GM23338 (cell line): Measurements from ENCODE around the gene NCAN. TPM values are rescaled to one million over a fixed set of nuclear protein-coding genes. Genes with fewer than 3 reads are reported as not detected.

Experiments
- ATAC-seq: fragments of 200-7000 bp; cut with Tn5 transposase; 3 replicates; pipeline ENCODE4 v1.9.1; 2020
- DNase-seq: peaks from one replicate; pipeline ENCODE4 v3.0.0-alpha.2; 2015; ENCODE audit warnings: low spot score
- H2AFZ ChIP-seq: fragments of 200-600 bp; sonication (generic); 2 replicates; pipeline ENCODE4 v1.8.0; 2016; ENCODE audit warnings: antibody characterized with exemption, mild to moderate bottlenecking, moderate library complexity
- H3F3A ChIP-seq: fragments of 200-600 bp; sonication (generic); replicated peaks from 2 replicates; pipeline ENCODE4 v1.8.0; 2017; ENCODE audit warnings: antibody characterized with exemption, mixed run types, low read depth
- H3K27ac ChIP-seq: fragments of 200-600 bp; sonication (generic); 2 replicates; pipeline ENCODE4 v1.6.1; 2016; ENCODE audit warnings: low read depth
- H3K27me3 ChIP-seq: fragments of 200-600 bp; sonication (generic); 2 replicates; pipeline ENCODE4 v1.8.0; 2016; ENCODE audit warnings: mild to moderate bottlenecking, mixed run types, moderate library complexity; ENCODE audit not compliant: insufficient read depth
- H3K36me3 ChIP-seq: fragments of 200-600 bp; sonication (generic); 2 replicates; pipeline ENCODE4 v1.8.0; 2016; ENCODE audit warnings: mild to moderate bottlenecking; ENCODE audit not compliant: insufficient read depth
- H3K4me1 ChIP-seq: fragments of 200-600 bp; sonication (generic); 2 replicates; pipeline ENCODE4 v1.8.0; 2016; ENCODE audit warnings: mild to moderate bottlenecking, moderate library complexity; ENCODE audit not compliant: insufficient read depth
- H3K4me2 ChIP-seq: fragments of 200-600 bp; sonication (generic); 2 replicates; pipeline ENCODE4 v1.7.1; 2017; ENCODE audit warnings: mixed run types
- H3K4me3 ChIP-seq: fragments of 200-600 bp; sonication (generic); 2 replicates; pipeline ENCODE4 v1.6.1; 2016; ENCODE audit warnings: mixed run types
- H3K79me2 ChIP-seq: fragments of 200-600 bp; sonication (generic); replicated peaks from 2 replicates; pipeline ENCODE4 v1.8.0; 2017; ENCODE audit warnings: mild to moderate bottlenecking; ENCODE audit not compliant: insufficient read depth
- H3K9me2 ChIP-seq: fragments of 200-600 bp; sonication (generic); 2 replicates; pipeline ENCODE4 v1.8.0; 2017; ENCODE audit not compliant: insufficient read depth
- H4K20me1 ChIP-seq: fragments of 200-600 bp; sonication (generic); replicated peaks from 2 replicates; pipeline ENCODE4 v1.8.0; 2017; ENCODE audit warnings: mild to moderate bottlenecking; ENCODE audit not compliant: insufficient read depth
- H3K27ac Mint-ChIP-seq: 2 replicates; pipeline ENCODE4 v1.8.0; 2020; ENCODE audit warnings: inconsistent platforms, mild to moderate bottlenecking, moderate library complexity, mixed read lengths
- H3K27me3 Mint-ChIP-seq: 3 replicates; pipeline ENCODE4 v1.8.0; 2022; ENCODE audit warnings: low read depth, mild to moderate bottlenecking, moderate library complexity, mixed read lengths, inconsistent platforms; ENCODE audit not compliant: insufficient read depth, poor library complexity
- H3K36me3 Mint-ChIP-seq: 3 replicates; pipeline ENCODE4 v1.8.0; 2021; ENCODE audit warnings: low read depth, mild to moderate bottlenecking, inconsistent platforms, moderate library complexity, mixed read lengths
- H3K4me1 Mint-ChIP-seq: 3 replicates; pipeline ENCODE4 v1.8.0; 2020; ENCODE audit warnings: mild to moderate bottlenecking, inconsistent platforms, mixed read lengths
- H3K4me3 Mint-ChIP-seq: 3 replicates; pipeline ENCODE4 v1.8.0; 2021; ENCODE audit warnings: moderate library complexity, mild to moderate bottlenecking, inconsistent platforms, mixed read lengths
- H3K9me3 Mint-ChIP-seq: 3 replicates; pipeline ENCODE4 v1.8.0; 2020; ENCODE audit warnings: moderate library complexity, mild to moderate bottlenecking, inconsistent platforms, mixed read lengths
- CREB1 ChIP-seq: fragments of 250-450 bp; sonication (Bioruptor Pico); IDR thresholded peaks from 2 replicates; pipeline ENCODE4 v1.5.0; 2020; ENCODE audit warnings: low read depth, mild to moderate bottlenecking, moderate library complexity
- ETS1 ChIP-seq: IDR thresholded peaks from 2 replicates; pipeline ENCODE4 v1.6.1; 2016; ENCODE audit warnings: antibody characterized with exemption
- EZH2phosphoT487 ChIP-seq: fragments of 200-600 bp; sonication (generic); IDR thresholded peaks from one replicate; pipeline ENCODE4 v1.8.1; 2018; ENCODE audit warnings: antibody characterized with exemption; ENCODE audit not compliant: unreplicated experiment
- NANOG ChIP-seq: IDR thresholded peaks from 2 replicates; pipeline ENCODE4 v1.6.1; 2016; ENCODE audit warnings: antibody characterized with exemption, borderline replicate concordance
- POLR2AphosphoS5 ChIP-seq: IDR thresholded peaks from 2 replicates; pipeline ENCODE4 v1.6.1; 2016; ENCODE audit warnings: antibody characterized with exemption, low read depth
- REST ChIP-seq: IDR thresholded peaks from one replicate; pipeline ENCODE4 v1.6.1; 2018; ENCODE audit warnings: antibody characterized with exemption; ENCODE audit not compliant: unreplicated experiment
- STAT1 ChIP-seq: IDR thresholded peaks from one replicate; pipeline ENCODE4 v1.6.1; 2016; ENCODE audit warnings: antibody characterized with exemption; ENCODE audit not compliant: unreplicated experiment
- ZNF114 ChIP-seq: fragments of 250-450 bp; sonication (Bioruptor Pico); IDR thresholded peaks from 2 replicates; pipeline ENCODE4 v1.5.0; 2020; ENCODE audit warnings: mild to moderate bottlenecking, moderate library complexity
- ZNF331 ChIP-seq: fragments of 250-450 bp; sonication (Bioruptor Pico); IDR thresholded peaks from 2 replicates; pipeline ENCODE4 v1.5.0; 2020; ENCODE audit warnings: low read depth, mild to moderate bottlenecking, moderate library complexity
- ZNF462 ChIP-seq: fragments of 250-450 bp; sonication (Bioruptor Pico); IDR thresholded peaks from 2 replicates; pipeline ENCODE4 v1.5.0; 2020; ENCODE audit warnings: mild to moderate bottlenecking, moderate library complexity
- polyA plus RNA-seq: library from polyadenylated mRNA; unstranded; fragments of >200 nt; fragmentation: Nextera tagmentation; extraction: Ambion mirVana; gene quantifications from 2 replicates; pipeline ENCODE4 v1.2.1, GENCODE V29; 2016
- total RNA-seq: library from RNA; depleted of rRNA; stranded (reverse); fragments of >200 nt; shearing (Covaris generic); gene quantifications from 2 replicates; pipeline ENCODE4 v1.2.3, GENCODE V29; 2014

NCAN gene
- total and polyA plus RNA-seq, 2 experiments from 2014 or later, result 1.8 to 9.4 TPM

- Histone ChIP-seq H3K4me1 (peaks cover 5% of the 10 kb centered on the region; the same call in 1 of the 2 replicates), H3K4me3 (no peak overlapping the region), H3K4me2 (no peak overlapping the region), H3K9me2 (no peaks in the 10 kb centered on the region), H3K36me3 (no peaks in the 10 kb centered on the region), H3K27ac (no peak overlapping the region), H3K27me3 (peaks cover 15% of the 10 kb centered on the region), H3F3A (peaks cover 12% of the 10 kb centered on the region), H2AFZ (no peak overlapping the region), H3K79me2 (no peaks in the 10 kb centered on the region), H4K20me1 (no peaks in the 10 kb centered on the region)
- Mint-ChIP-seq H3K27me3 (peaks cover 28% of the 10 kb centered on the region), H3K4me1 (peaks cover 3% of the 10 kb centered on the region), H3K4me3 (no peak overlapping the region), H3K9me3 (peaks cover 3% of the 10 kb centered on the region; the same call in 2 of the 3 replicates), H3K27ac (no peak overlapping the region), H3K36me3 (no peaks in the 10 kb centered on the region)
- ATAC-seq (no peak), DNase-seq (no peak)
- TF ChIP-seq CREB1, result no peak
- no peak for TF ChIP-seq ZNF331 (CRISPR knock-in tag)
- TF ChIP-seq ETS1, result no peak
- TF ChIP-seq EZH2phosphoT487, result no peak
- TF ChIP-seq ZNF114 (CRISPR knock-in tag), result no peak
Measured at GRCh38 chr19:19226204-19226603, 14.4 kb downstream of the NCAN start.

- Histone ChIP-seq H3K27me3 (peaks cover 15% of the 10 kb centered on the region), H3K4me1 (peaks cover 5% of the 10 kb centered on the region; the same call in 1 of the 2 replicates), H2AFZ (no peak overlapping the region), H3F3A (peaks cover 12% of the 10 kb centered on the region), H3K4me3 (no peak overlapping the region), H3K27ac (no peak overlapping the region), H3K36me3 (no peaks in the 10 kb centered on the region), H4K20me1 (no peaks in the 10 kb centered on the region), H3K4me2 (no peak overlapping the region), H3K9me2 (no peaks in the 10 kb centered on the region), H3K79me2 (no peaks in the 10 kb centered on the region)
- Mint-ChIP-seq H3K36me3 (no peaks in the 10 kb centered on the region), H3K27me3 (peaks cover 29% of the 10 kb centered on the region), H3K4me1 (peaks cover 3% of the 10 kb centered on the region), H3K4me3 (no peak overlapping the region), H3K27ac (no peak overlapping the region), H3K9me3 (peaks cover 3% of the 10 kb centered on the region)
- DNase-seq (no peak), ATAC-seq (no peak)
- TF ChIP-seq ZNF462 (no peak), NANOG (no peak), CREB1 (no peak), POLR2AphosphoS5 (no peak), ZNF331 (CRISPR knock-in tag) (no peak), EZH2phosphoT487 (no peak), STAT1 (no peak), ZNF114 (CRISPR knock-in tag) (no peak), REST (no peak), ETS1 (no peak)
Measured at GRCh38 chr19:19226663-19227062, 14.9 kb downstream of the NCAN start.
